ENCODE measurements around the gene HOXB4. TPM values are rescaled to one million over a fixed set of nuclear protein-coding genes. Genes with fewer than 3 reads are reported as not detected.
A peak's percentile ranks its signal among the peaks of the same experiment; 100 is the strongest.

HOXB4 gene
- total RNA-seq, 2 experiments from 2014 or later: 7.8 TPM

DNA sequence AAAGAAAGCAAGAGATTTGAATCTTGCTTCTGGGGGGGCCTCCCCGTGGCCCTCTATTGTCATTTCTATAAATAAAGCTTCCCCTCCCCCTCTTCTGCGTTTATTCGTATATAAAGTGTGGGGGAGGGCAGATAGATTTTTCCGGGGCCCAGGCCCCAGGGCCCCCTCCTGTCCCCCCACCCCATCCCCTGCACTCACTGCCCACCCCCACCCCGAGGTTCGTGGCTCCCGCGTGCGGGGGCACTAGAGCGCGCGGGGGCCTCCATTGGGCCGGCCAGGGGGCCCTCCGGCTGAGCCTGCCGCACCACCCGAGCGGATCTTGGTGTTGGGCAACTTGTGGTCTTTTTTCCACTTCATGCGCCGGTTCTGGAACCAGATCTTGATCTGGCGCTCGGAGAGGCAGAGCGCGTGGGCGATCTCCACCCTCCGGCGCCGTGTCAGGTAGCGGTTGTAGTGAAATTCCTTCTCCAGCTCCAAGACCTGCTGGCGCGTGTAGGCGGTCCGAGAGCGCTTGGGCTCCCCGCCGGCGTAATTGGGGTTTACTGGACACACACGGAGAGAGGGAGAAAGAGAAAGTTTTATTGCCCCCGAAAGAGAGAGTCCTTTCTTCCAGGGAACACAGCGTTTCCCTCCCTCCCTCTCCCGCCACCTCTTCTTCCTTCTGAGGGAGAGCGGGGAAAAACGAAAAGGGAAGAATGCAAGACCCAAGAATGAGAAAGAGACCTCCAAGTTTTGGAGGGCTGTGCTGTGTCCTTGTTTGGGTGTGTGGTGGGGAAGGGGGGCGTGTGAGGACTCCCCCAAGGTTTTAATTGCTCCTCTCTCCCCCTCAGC lies 1.5 kb downstream of the HOXB4 start:
- CTCF ChIA-PET: interaction anchor here (0.9 to 1.3 kb wide), 2 partner anchors 86 to 225 kb away, joined by 3 read pairs; no protein-coding TSS in a partner anchor
- Mint-ChIP-seq H3K27ac (peak overlapping the region; percentile 75), H3K4me1 (peaks cover 41% of the 10 kb centered on the region), H3K4me3 (peak overlapping the region; percentile 93), H3K36me3 (peaks cover 9% of the 10 kb centered on the region), H3K9me3 (ENCODE audit: low read depth) (no peaks in the 10 kb centered on the region), H3K27me3 (peaks cover 28% of the 10 kb centered on the region)
- DNase-seq (no peak), ATAC-seq (no peak)

DNA sequence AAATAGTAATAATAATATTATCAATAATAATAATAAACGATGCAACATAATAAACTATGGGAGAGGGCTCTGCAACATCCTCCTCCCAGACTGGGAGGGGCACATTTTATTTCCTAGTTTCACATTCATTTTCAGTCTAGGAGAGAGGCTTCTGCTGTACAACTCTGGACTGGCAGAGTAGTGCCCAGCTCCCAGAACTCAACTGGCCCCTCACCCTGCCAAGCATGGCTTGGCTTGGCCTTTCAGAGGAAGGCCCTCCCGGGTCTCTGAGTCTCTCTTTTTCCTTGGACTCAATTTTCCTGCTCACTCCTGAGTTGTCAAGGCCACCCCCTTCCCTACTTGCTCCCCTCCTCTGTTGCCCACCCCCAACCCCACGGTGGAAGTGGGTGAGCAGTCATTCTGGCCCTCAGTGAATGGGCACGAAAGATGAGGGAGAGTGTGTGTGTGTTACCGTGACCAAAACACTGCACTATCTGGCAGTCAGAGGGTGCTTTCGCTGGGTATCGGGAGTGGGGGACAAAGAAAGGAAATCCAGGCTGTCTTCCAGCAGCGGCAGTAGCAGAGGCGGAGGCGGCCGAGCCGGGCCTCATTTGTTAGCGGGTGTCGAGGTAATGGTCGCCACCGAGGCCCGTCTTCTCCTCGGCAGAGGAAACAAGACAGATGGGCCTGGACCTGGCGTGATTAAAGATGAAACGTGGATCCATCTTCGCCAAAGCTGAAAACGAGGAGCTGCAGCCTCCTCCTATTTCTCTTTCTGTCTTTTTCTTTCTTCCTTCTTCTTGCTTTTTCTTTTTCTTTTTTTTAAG lies 2.3 kb downstream of the HOXB4 start:
- H3K27ac Mint-ChIP-seq: peak overlapping the region; percentile 8
- peaks cover 36% of the 10 kb centered on the region for H3K4me1 Mint-ChIP-seq
- H3K27me3 Mint-ChIP-seq: peaks cover 20% of the 10 kb centered on the region
- H3K36me3 Mint-ChIP-seq: peaks cover 9% of the 10 kb centered on the region
- DNase-seq (no peak), ATAC-seq (no peak)
- CTCF ChIA-PET: interaction anchor here (1.3 kb wide), 1 partner anchor 85 kb away, joined by 3 read pairs; no protein-coding TSS in a partner anchor
- H3K4me3 Mint-ChIP-seq: peak overlapping the region; percentile 6
- no peaks in the 10 kb centered on the region for H3K9me3 Mint-ChIP-seq (ENCODE audit: low read depth)

DNA sequence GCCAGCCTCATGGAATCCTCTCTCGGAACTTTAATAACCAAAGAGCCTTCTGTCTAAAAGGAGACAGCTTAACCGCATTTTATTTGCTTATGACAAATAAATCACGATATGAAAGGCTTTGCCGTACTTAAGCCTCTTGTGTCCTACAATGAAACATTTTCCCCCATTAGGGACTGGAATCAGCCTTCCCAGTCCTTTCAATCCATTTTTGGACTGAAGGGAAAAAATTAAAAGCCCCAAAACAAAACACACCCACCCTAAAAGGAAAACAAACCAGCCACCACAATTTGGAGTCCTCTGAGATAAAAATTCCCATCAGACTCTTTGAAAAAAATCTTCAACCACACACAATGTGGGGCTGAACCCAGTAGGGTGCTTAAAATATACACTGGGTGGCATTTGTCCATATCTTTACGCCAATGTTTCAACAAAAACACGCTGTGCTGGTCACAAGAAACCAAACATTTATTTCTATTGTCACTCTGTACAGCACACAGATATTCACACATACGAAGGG lies 3.0 kb downstream of the HOXB4 start:
- Mint-ChIP-seq H3K9me3 (ENCODE audit: low read depth) (no peaks in the 10 kb centered on the region), H3K27me3 (peaks cover 12% of the 10 kb centered on the region), H3K4me1 (peaks cover 33% of the 10 kb centered on the region), H3K27ac (no peak overlapping the region), H3K36me3 (peaks cover 9% of the 10 kb centered on the region), H3K4me3 (no peak overlapping the region)
- ATAC-seq: no peak
- CTCF ChIA-PET: interaction anchor here (1.0 to 1.5 kb wide), 2 partner anchors 71 to 83 kb away, joined by 4 read pairs; no protein-coding TSS in a partner anchor
- DNase-seq: no peak

DNA sequence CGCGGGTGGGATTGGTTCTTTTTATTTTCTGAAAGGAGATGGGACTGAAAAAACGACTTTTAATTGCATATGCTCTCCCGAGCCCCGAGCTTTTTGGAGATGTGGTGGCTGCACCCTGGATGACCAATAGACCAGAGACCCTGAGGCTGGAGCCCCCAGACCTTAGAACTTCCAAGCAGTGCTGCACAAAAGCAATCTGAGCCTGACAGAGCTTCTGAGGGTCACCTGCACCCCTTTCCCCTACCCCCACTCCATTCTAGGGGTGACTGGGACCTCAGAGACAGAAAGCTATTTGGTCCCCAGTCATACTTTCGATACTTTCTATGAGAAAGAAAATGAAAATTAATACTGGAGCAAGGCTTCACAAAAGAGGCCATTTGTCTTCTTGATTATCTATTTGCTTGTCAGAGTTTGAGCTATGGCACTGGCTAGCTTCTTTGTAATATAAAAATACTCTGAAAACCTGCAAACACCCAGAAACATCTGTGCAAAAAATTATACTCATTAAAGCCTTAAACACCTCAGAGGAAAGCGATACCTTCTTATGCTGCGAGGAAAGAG lies 3.6 kb downstream of the HOXB4 start:
- Mint-ChIP-seq H3K4me3 (no peak overlapping the region), H3K36me3 (peaks cover 7% of the 10 kb centered on the region), H3K27me3 (peaks cover 8% of the 10 kb centered on the region), H3K27ac (no peak overlapping the region), H3K9me3 (ENCODE audit: low read depth) (no peaks in the 10 kb centered on the region), H3K4me1 (peaks cover 30% of the 10 kb centered on the region)
- DNase-seq (no peak), ATAC-seq (no peak)
- CTCF ChIA-PET: interaction anchor here (0.7 to 1.5 kb wide), 3 partner anchors 71 to 86 kb away, joined by 3 to 4 read pairs (median 4); no protein-coding TSS in a partner anchor

DNA sequence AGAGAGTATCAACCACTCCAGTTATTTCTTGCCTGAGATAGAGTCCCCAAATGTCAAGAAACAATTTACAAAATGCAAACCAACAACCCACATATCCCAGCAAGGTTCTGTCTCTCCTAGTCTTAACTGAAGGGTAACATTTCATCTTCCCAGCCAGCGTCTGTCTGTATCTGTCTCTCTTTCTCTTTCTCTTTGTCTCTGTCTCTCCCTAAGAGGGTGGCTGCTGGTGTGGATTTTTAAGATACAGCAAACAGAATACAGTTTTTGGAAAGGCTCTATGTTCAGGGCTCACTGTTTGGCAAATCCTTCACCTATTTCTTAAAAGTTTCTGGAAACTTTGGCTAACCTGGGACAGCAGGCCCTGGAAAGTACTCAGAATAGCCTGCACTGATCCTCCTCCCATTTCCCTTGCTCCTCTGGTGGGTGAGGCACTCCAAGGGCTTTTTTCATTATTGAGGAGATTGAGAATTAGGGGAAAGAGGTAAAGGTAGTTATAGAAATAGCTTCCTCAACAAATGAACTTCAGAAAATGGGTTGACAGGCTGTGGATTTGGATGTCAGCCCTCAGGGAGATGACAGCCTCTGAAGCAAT lies 6.2 kb downstream of the HOXB4 start:
- H3K27me3 Mint-ChIP-seq: peaks cover 4% of the 10 kb centered on the region
- CTCF ChIA-PET: no interaction called here
- H3K27ac Mint-ChIP-seq: no peak overlapping the region
- no peak for ATAC-seq
- no peaks in the 10 kb centered on the region for H3K9me3 Mint-ChIP-seq (ENCODE audit: low read depth)
- no peak overlapping the region for H3K4me3 Mint-ChIP-seq
- peaks cover 13% of the 10 kb centered on the region for H3K4me1 Mint-ChIP-seq
- no peak for DNase-seq
- peaks cover 5% of the 10 kb centered on the region for H3K36me3 Mint-ChIP-seq

DNA sequence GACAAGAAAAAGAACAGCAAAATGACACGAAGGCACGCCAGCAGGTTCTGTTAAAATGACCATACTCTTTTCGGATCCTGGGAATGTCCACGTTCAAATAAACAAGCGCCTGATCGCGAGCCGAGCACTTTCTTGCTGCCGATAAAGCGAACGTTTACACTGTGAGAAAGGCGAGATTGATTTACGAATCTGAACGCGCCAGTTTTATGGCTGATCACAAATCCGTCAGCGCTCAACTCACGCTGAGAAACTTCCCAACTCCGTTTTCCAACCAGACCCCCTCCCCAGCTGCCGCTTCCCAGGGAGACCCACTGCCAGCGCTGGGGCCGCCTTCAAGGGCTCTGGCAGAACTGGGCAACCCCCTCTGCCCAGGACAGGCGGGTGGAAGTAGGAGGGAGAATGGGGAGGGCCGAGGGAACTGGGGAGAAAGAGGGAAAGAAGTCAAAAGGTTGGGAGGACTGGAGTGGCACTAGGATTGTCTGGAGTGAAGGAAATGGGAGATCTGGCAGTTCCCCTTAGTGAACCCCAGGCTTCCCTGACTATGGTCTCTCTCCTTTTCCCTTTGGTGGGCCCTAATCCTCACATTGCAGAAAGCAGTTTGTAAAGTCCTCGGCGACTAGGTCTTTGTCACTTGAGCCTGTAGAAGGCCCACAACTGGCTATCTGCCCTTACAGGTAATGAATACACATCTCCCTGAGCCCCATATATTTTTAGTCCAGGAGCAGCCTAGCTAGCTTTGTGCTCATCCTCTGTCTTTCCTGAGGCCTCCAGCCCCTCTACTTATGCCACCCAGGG lies 6.9 kb downstream of the HOXB4 start:
- Mint-ChIP-seq H3K4me1 (peaks cover 9% of the 10 kb centered on the region), H3K27me3 (peaks cover 4% of the 10 kb centered on the region), H3K36me3 (peaks cover 5% of the 10 kb centered on the region), H3K4me3 (no peak overlapping the region), H3K9me3 (ENCODE audit: low read depth) (no peaks in the 10 kb centered on the region), H3K27ac (no peak overlapping the region)
- ATAC-seq (no peak), DNase-seq (no peak)
- CTCF ChIA-PET: no interaction called here

DNA sequence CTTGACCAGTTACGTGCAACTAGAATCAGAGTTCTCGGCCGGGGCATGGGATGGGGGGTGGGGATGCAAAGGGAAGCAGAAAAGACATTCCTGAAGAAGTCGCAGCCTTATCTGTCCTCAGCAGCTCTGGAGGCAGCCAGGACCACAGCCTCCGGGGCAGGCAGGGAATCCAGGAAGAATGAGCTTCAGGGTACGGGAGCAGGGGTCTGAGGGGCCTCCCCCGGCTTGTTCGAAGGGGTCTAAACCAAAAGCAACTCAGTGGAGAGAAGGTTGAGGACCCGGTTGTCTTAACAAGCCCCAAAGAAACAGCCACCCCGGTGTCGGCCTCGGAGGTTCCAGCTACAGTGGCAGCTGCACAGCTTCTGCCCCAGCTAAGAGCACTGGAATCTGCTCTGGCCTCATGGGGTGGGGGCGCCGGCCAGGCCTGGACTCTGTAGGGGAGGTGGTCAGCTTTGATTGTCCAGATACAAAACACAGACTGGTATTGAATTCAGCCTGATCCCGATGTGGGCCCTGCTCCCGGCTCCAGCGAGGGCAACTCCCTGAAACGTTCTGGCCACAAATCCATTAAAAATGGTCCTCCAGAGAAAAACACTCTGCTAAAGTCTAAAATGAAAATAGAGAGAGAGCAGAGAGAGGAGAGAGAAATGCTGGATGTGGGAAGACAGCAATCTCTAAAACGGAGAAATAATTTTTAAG lies 7.7 kb downstream of the HOXB4 start:
- Mint-ChIP-seq H3K9me3 (ENCODE audit: low read depth) (no peaks in the 10 kb centered on the region), H3K4me1 (peaks cover 3% of the 10 kb centered on the region), H3K36me3 (peaks cover 2% of the 10 kb centered on the region), H3K4me3 (no peak overlapping the region), H3K27me3 (peaks cover 4% of the 10 kb centered on the region), H3K27ac (no peak overlapping the region)
- no peak for DNase-seq
- CTCF ChIA-PET: interaction anchor here (1.2 kb wide), 1 partner anchor 78 kb away, joined by 3 read pairs; no protein-coding TSS in a partner anchor
- ATAC-seq: no peak

DNA sequence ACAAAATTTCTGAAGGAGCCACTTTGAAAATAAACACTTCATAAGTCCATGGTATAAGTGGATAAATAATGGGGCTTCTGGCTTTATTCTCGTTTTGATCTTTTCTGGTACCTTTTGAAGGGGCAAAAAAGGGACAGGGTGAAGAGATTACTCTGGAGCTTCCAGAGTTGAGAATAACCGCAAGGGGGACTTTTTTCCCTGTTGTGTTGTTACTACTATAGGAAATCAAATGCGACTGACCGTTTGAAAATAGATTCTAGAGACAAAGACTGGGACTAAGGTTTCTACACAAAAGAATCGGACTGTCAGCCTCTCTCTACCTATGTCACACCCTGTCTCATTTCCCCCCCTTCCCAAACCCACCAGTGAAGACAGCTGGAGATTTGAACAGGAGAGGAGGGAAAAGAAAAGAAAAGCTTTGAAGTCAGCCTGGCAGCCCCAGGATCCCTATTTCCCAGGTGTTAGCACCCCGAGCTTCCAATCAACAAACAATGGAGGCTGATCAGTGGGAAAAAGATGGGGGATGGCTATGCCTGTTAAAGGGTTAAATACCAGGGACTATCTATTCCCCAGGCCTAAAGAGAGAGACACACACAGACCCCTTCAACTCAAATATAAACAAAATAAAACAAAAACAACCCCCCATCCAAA lies 8.4 kb downstream of the HOXB4 start:
- CTCF ChIA-PET: interaction anchor here (1.2 kb wide), 1 partner anchor 77 kb away, joined by 3 read pairs; no protein-coding TSS in a partner anchor

DNA sequence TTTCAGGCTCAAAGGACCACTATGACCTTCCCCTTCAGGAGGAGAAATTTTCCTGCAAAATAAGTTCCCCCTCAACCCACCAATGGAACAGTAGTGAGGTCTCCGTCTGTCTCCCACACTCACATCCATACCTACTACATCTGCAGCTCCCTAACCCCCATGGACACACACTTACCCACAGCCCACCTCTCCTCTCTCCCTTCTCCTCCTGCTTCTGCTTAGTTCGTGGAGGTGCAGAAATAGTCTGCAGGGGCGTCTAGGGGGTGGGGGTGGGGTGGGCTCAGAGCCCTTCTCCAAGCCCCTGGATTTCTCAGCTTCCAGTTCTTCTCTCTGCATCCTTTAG lies 8.9 kb downstream of the HOXB4 start:
- Mint-ChIP-seq H3K27ac (no peak overlapping the region), H3K9me3 (ENCODE audit: low read depth) (no peaks in the 10 kb centered on the region), H3K27me3 (peaks cover 4% of the 10 kb centered on the region), H3K4me1 (peaks cover 1% of the 10 kb centered on the region), H3K4me3 (no peak overlapping the region), H3K36me3 (peaks cover 1% of the 10 kb centered on the region)
- ATAC-seq (no peak), DNase-seq (no peak)
- CTCF ChIA-PET: interaction anchor here (1.2 kb wide), 1 partner anchor 76 kb away, joined by 3 read pairs; no protein-coding TSS in a partner anchor

More for the DNA sequence above, 8.4 kb downstream of the HOXB4 start:
- H3K9me3 Mint-ChIP-seq (ENCODE audit: low read depth): no peaks in the 10 kb centered on the region
- H3K36me3 Mint-ChIP-seq: peaks cover under 1% of the 10 kb centered on the region
- H3K4me3 Mint-ChIP-seq: no peak overlapping the region
- H3K4me1 Mint-ChIP-seq: peaks cover 1% of the 10 kb centered on the region
- peaks cover 4% of the 10 kb centered on the region for H3K27me3 Mint-ChIP-seq
- ATAC-seq (no peak), DNase-seq (no peak)
- no peak overlapping the region for H3K27ac Mint-ChIP-seq

DNA sequence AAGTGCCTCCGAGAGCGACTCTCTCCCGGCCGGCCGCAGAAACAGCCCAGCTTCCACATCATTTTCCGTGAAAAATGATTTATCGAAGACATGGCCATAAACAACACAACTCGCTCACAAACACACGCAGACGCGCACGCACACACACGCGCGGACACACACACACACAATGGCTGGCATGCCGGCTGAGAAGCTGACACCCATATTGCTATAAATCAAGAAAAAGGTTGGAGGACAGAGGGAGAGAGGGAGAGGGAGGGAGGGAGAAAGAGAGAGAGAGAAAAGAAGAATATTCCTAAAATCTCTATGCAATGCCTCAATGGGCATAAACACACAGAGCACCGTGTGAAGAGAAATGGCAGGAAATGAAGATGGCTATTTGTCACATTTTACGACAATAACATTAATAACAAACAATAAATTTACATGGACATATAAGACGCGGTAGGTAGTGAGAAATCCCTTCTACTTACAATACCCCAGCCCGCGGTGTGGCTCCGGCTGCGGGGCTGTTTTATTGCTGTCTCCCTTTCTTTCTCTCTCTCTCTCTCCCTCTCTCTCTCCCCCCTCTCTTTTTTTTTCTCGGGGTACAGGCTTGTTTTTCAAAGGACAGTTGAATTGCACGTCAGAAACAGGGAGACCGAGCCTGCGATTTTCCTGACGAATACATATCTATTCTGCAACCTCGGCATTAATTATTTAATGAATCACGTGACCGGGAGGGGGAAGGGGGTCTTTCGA lies 9.5 kb downstream of the HOXB4 start:
- no peak overlapping the region for H3K27ac Mint-ChIP-seq
- H3K9me3 Mint-ChIP-seq (ENCODE audit: low read depth): no peaks in the 10 kb centered on the region
- H3K4me3 Mint-ChIP-seq: no peak overlapping the region
- ATAC-seq (no peak), DNase-seq (no peak)
- CTCF ChIA-PET: interaction anchor here (0.5 to 1.5 kb wide), 4 partner anchors 11 to 76 kb away, joined by 4 read pairs; partner anchors contain the start of gene HOXB5
- H3K27me3 Mint-ChIP-seq: peaks cover 4% of the 10 kb centered on the region
- H3K36me3 Mint-ChIP-seq: peaks cover 1% of the 10 kb centered on the region
- H3K4me1 Mint-ChIP-seq: peaks cover 1% of the 10 kb centered on the region
